GM23338 (cell line): ENCODE data around the gene FAM98A.

Experiments
- CREB1 ChIP-seq: fragments of 250-450 bp; sonication (Bioruptor Pico); IDR thresholded peaks from 2 replicates; pipeline ENCODE4 v1.5.0; 2020; ENCODE audit warnings: low read depth, mild to moderate bottlenecking, moderate library complexity
- CTCF ChIP-seq, 2 experiments: fragments of 200-600 bp in 1 of 2; sonication (generic) in 1 of 2; conservative IDR thresholded peaks; 2 replicates each; pipeline versions ENCODE4 v1.5.1 to v1.6.1; 2016 to 2017; ENCODE audit warnings: antibody characterized with exemption in 2 of 2, low read depth in 2 of 2, mild to moderate bottlenecking in 2 of 2, moderate library complexity in 1 of 2
- EZH2 ChIP-seq: fragments of 200-600 bp; sonication (generic); IDR thresholded peaks from one replicate; pipeline ENCODE4 v1.8.0; 2017; ENCODE audit warnings: antibody characterized with exemption, mild to moderate bottlenecking, low read depth; ENCODE audit not compliant: unreplicated experiment
- EZH2phosphoT487 ChIP-seq: fragments of 200-600 bp; sonication (generic); IDR thresholded peaks from one replicate; pipeline ENCODE4 v1.8.1; 2018; ENCODE audit warnings: antibody characterized with exemption; ENCODE audit not compliant: unreplicated experiment
- JUNB ChIP-seq: IDR thresholded peaks from one replicate; pipeline ENCODE4 v1.6.1; 2016; ENCODE audit warnings: antibody characterized with exemption; ENCODE audit not compliant: unreplicated experiment
- POLR2AphosphoS5 ChIP-seq: IDR thresholded peaks from 2 replicates; pipeline ENCODE4 v1.6.1; 2016; ENCODE audit warnings: antibody characterized with exemption, low read depth
- REST ChIP-seq: IDR thresholded peaks from one replicate; pipeline ENCODE4 v1.6.1; 2018; ENCODE audit warnings: antibody characterized with exemption; ENCODE audit not compliant: unreplicated experiment

- TF ChIP-seq REST: no peak
- no peak for TF ChIP-seq CTCF (conservative IDR thresholded peaks at IDR 0.05; ENCODE audit: low read depth in 2 of 2)
- TF ChIP-seq EZH2: no peak
- TF ChIP-seq JUNB: no peak
- TF ChIP-seq POLR2AphosphoS5: no peak
- TF ChIP-seq CREB1 (CRISPR knock-in tag): no peak
- no peak for TF ChIP-seq EZH2phosphoT487
These were observed 45.1 kb upstream of the FAM98A start for GRCh38 chr2:33644215-33644614.
